Measurements from ENCODE around the gene TPRX1.

GRCh38 chr19:47754206-47755064 lies 49.9 kb downstream of the TPRX1 start:
- TF ChIP-seq, protein P1, sequence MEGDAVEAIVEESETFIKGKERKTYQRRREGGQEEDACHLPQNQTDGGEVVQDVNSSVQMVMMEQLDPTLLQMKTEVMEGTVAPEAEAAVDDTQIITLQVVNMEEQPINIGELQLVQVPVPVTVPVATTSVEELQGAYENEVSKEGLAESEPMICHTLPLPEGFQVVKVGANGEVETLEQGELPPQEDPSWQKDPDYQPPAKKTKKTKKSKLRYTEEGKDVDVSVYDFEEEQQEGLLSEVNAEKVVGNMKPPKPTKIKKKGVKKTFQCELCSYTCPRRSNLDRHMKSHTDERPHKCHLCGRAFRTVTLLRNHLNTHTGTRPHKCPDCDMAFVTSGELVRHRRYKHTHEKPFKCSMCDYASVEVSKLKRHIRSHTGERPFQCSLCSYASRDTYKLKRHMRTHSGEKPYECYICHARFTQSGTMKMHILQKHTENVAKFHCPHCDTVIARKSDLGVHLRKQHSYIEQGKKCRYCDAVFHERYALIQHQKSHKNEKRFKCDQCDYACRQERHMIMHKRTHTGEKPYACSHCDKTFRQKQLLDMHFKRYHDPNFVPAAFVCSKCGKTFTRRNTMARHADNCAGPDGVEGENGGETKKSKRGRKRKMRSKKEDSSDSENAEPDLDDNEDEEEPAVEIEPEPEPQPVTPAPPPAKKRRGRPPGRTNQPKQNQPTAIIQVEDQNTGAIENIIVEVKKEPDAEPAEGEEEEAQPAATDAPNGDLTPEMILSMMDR (conservative IDR thresholded peaks at IDR 0.05), result no peak
- no peak for TF ChIP-seq EZH2 (IDR thresholded peaks at IDR 0.05; ENCODE audit: low read depth)
